Breast epithelium (tissue), 3 donors: ENCODE data around the gene BCL2L11.

Experiments used
- CTCF ChIP-seq, 3 donors: fragments of 450-650 bp; IDR thresholded peaks; one replicate each; pipeline ENCODE4 v1.5.1; 2016 to 2017; ENCODE audit warnings: antibody characterized with exemption in 3 of 3, mild to moderate bottlenecking in 3 of 3, moderate library complexity in 3 of 3
- POLR2AphosphoS5 ChIP-seq, 3 donors: sonication (generic); formaldehyde crosslinking; IDR thresholded peaks; one replicate each; pipeline ENCODE4 v1.6.1; 2017; ENCODE audit warnings: antibody characterized with exemption in 3 of 3

- TF ChIP-seq CTCF (IDR thresholded peaks at IDR 0.05) (no peak), POLR2AphosphoS5 (IDR thresholded peaks at IDR 0.05) (peak in 1 of 3 donors; percentile 16)
Measured at GRCh38 chr2:111135910-111136297, 15.2 kb downstream of the BCL2L11 start.
